AG20443 (cell line): ENCODE results near the gene OIT3.

Experiments used
- DNase-seq: peaks from one replicate; pipeline ENCODE4 v3.0.0; 2012; ENCODE audit warnings: low spot score, mixed read lengths

OIT3 gene

DNA sequence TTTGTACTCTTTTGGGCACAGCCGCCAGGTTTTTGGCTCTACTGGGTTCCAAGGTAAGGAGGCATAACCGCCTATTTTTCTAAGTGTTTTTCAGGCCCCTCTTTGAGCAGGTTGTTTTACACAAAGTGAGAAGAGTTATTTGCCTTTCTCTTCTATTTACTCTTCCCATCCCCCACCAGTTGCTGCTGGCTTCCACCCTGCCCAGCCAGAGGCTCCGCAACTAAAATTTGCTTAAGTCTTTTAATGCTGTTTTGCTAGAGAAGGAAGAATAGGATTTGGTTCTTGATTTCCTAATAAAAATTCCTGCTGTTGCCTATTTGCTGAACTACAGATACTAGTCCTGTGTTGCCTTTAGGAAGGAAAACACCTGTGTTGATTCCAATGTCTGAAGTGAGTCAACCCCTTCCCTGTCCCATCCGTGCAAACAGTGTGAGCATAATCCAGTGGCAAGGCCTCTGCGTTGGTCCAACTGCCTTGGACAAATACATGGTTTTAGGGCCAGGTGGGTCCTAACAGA lies 59.2 kb downstream of the OIT3 start:
- no peak for DNase-seq

- DNase-seq = peak; percentile 29
Measured at GRCh38 chr10:72953687-72954086, 60.1 kb downstream of the OIT3 start.

- no peak for DNase-seq
Measured at GRCh38 chr10:72954230-72954595, 60.7 kb downstream of the OIT3 start.

GRCh38 chr10:72954596-72955554 lies 61.3 kb downstream of the OIT3 start, which contains the start of gene PLA2G12B:
Gene PLA2G12B (minus strand): TSS chr10:72954806. CDS start chr10:72954685, 121 bp downstream.
- DNase-seq = no peak

- no peak for DNase-seq
Measured at GRCh38 chr10:72956001-72956400, 62.5 kb downstream of the OIT3 start.

DNA sequence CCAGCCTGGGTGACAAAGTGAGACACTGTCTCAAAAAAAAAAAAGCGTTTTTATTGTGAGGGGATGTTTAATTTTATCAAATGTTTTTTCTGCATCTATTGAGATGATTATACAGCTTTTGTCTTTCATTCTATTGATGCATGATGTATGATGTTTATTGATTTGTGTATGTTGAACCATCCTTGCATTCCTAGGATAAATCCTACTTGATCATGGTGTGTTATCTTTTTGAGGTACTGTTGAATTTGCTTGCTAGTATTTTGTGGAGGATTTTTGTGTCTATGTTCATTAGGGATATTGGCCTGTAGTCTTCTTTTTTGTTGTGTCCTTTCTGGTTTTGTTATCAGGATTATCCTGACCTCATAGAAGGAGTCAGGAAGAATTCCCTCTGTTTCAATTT lies 83.3 kb downstream of the OIT3 start:
- no peak for DNase-seq

DNA sequence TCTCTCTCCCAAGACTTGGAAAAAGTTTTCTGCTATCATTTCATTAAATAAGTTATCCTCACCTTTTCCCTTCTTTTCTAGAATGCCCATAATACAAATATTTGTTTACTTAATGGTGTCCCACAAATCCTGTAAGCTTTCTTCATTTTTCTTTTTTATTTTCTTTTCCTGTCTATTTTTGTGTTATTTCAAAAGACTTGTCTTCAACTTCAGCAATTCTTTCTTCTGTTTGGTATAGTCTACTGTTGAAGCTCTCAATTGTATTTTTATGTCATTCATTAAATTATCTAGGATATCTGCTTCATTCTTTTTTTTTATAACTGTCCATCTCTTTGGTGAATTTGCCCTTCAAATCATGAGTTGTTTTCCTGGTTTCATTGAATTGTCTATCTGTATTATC lies 86.2 kb downstream of the OIT3 start:
- DNase-seq = no peak

GRCh38 chr10:72980348-72980747 lies 86.8 kb downstream of the OIT3 start:
- no peak for DNase-seq

GRCh38 chr10:72981028-72981881 lies 87.7 kb downstream of the OIT3 start:
- no peak for DNase-seq

- no peak for DNase-seq
Measured at GRCh38 chr10:72981882-72982529, 88.5 kb downstream of the OIT3 start.
